HG02759 (cell line): ENCODE data around the gene THAP4.
"Not testable (repeated sequence)": the region's sequence is repeated elsewhere in the genome, so short reads cannot be mapped to it uniquely, and the experiment has no call there.

Source experiments
- ATAC-seq: cut with Tn5 transposase; IDR thresholded peaks from one replicate; pipeline ENCODE4 v1.9.1; 2021; ENCODE audit warnings: mild to moderate bottlenecking, moderate library complexity; ENCODE audit not compliant: unreplicated experiment

The THAP4 gene

GRCh38 chr2:241586564-241587264 is 50.2 kb downstream of the THAP4 start:
- no peak for ATAC-seq

GRCh38 chr2:241584436-241584835 is 52.5 kb downstream of the THAP4 start:
- no peak for ATAC-seq

GRCh38 chr2:241582806-241583205 is 54.2 kb downstream of the THAP4 start:
- ATAC-seq: no peak

- no peak for ATAC-seq
These were observed 54.6 kb downstream of the THAP4 start for GRCh38 chr2:241582328-241582727.

- no peak for ATAC-seq
These were observed 57.7 kb downstream of the THAP4 start for GRCh38 chr2:241579281-241579680.

- ATAC-seq: no peak
These were observed 59.4 kb downstream of the THAP4 start for GRCh38 chr2:241577413-241578122.

- ATAC-seq: no peak
These were observed 60.7 kb downstream of the THAP4 start for GRCh38 chr2:241576293-241576654.

GRCh38 chr2:241575624-241576292 is 61.2 kb downstream of the THAP4 start:
- no peak for ATAC-seq

GRCh38 chr2:241574911-241575623 is 61.9 kb downstream of the THAP4 start:
- ATAC-seq: no peak

- ATAC-seq: no peak
These were observed 63.2 kb downstream of the THAP4 start for GRCh38 chr2:241573741-241574140.

GRCh38 chr2:241572915-241573651 is 63.9 kb downstream of the THAP4 start:
- ATAC-seq: not testable (repeated sequence)

GRCh38 chr2:241571821-241572620 is 64.9 kb downstream of the THAP4 start:
- ATAC-seq: no peak

GRCh38 chr2:241570961-241571581 is 65.9 kb downstream of the THAP4 start:
- ATAC-seq: no peak

- no peak for ATAC-seq
These were observed 67.1 kb downstream of the THAP4 start for GRCh38 chr2:241569831-241570281.

- ATAC-seq: no peak
These were observed 68.2 kb downstream of the THAP4 start for GRCh38 chr2:241568726-241569125.

- no peak for ATAC-seq
These were observed 69.2 kb downstream of the THAP4 start for GRCh38 chr2:241567776-241568175.

GRCh38 chr2:241567266-241567665 is 69.7 kb downstream of the THAP4 start:
- not testable (repeated sequence) for ATAC-seq

GRCh38 chr2:241566468-241566867 is 70.5 kb downstream of the THAP4 start:
- ATAC-seq: no peak

- ATAC-seq: not testable (repeated sequence)
These were observed 70.9 kb downstream of the THAP4 start for GRCh38 chr2:241566021-241566420.
